Measurements from ENCODE around the gene CD300C. TPM values are rescaled to one million over a fixed set of nuclear protein-coding genes. Genes with fewer than 3 reads are reported as not detected.

CD300C gene
- total RNA-seq, 2 experiments from 2014 or later = 0.41 to 0.50 TPM

GRCh38 chr17:74542727-74543383 lies 3.1 kb downstream of the CD300C start:
- ATAC-seq (ENCODE audit: poor library complexity) (no peak), DNase-seq (no peak)
- no peaks in the 10 kb centered on the region for H3K36me3 ChIP-seq (ENCODE audit: insufficient read depth, low read length)
- H3K9me3 ChIP-seq (ENCODE audit: control insufficient read depth in 1 of 2, insufficient read depth in 1 of 2, low read length in 2 of 2) = no peaks in the 10 kb centered on the region
- ChIA-PET POLR2A (no interaction called here), CTCF (no interaction called here)
- no peak overlapping the region for H3K27ac ChIP-seq (ENCODE audit: low read depth in 1 of 2, low read length in 2 of 2)
- intact Hi-C loops (cut with DNase I, micrococcal nuclease) = no loop called here
- no peaks in the 10 kb centered on the region for H3K9me3 Mint-ChIP-seq
- TF ChIP-seq CTCF (IDR thresholded peaks at IDR 0.05) = no peak
- no peaks in the 10 kb centered on the region for H3K4me1 ChIP-seq (ENCODE audit: insufficient read depth, low read length)
- H3K27ac Mint-ChIP-seq = no peak overlapping the region
- H3K36me3 Mint-ChIP-seq (ENCODE audit: low read depth) = no peaks in the 10 kb centered on the region
- no peaks in the 10 kb centered on the region for H3K27me3 ChIP-seq (ENCODE audit: control insufficient read depth in 1 of 2, insufficient read depth in 2 of 2, low read length in 2 of 2)
- H3K27me3 Mint-ChIP-seq = no peaks in the 10 kb centered on the region
- no peak overlapping the region for H3K4me3 ChIP-seq (ENCODE audit: low read length)
- peaks cover under 1% of the 10 kb centered on the region for H3K4me1 Mint-ChIP-seq (ENCODE audit: low read depth)
- H3K4me3 Mint-ChIP-seq = no peak overlapping the region

- DNase-seq (no peak), ATAC-seq (ENCODE audit: poor library complexity) (no peak)
- intact Hi-C loops (cut with DNase I, micrococcal nuclease) = no loop called here
- Histone ChIP-seq H3K36me3 (ENCODE audit: insufficient read depth, low read length) (no peaks in the 10 kb centered on the region), H3K4me1 (ENCODE audit: insufficient read depth, low read length) (no peaks in the 10 kb centered on the region), H3K9me3 (ENCODE audit: control insufficient read depth in 1 of 2, insufficient read depth in 1 of 2, low read length in 2 of 2) (no peaks in the 10 kb centered on the region), H3K4me3 (ENCODE audit: low read length) (no peak overlapping the region), H3K27me3 (ENCODE audit: control insufficient read depth in 1 of 2, insufficient read depth in 2 of 2, low read length in 2 of 2) (no peaks in the 10 kb centered on the region), H3K27ac (ENCODE audit: low read depth in 1 of 2, low read length in 2 of 2) (no peak overlapping the region)
- no peaks in the 10 kb centered on the region for H3K4me1 Mint-ChIP-seq (ENCODE audit: low read depth)
- H3K27ac Mint-ChIP-seq = no peak overlapping the region
- TF ChIP-seq CTCF (IDR thresholded peaks at IDR 0.05) = no peak
- H3K36me3 Mint-ChIP-seq (ENCODE audit: low read depth) = no peaks in the 10 kb centered on the region
- no peaks in the 10 kb centered on the region for H3K27me3 Mint-ChIP-seq
- CTCF ChIA-PET = no interaction called here
- H3K4me3 Mint-ChIP-seq = no peak overlapping the region
- H3K9me3 Mint-ChIP-seq = no peaks in the 10 kb centered on the region
- POLR2A ChIA-PET = no interaction called here
These were observed 3.7 kb downstream of the CD300C start for GRCh38 chr17:74542166-74542565.

GRCh38 chr17:74541176-74542111 lies 4.5 kb downstream of the CD300C start:
- ATAC-seq (ENCODE audit: poor library complexity) (no peak), DNase-seq (no peak)
- Mint-ChIP-seq H3K36me3 (ENCODE audit: low read depth) (no peaks in the 10 kb centered on the region), H3K4me3 (no peak overlapping the region), H3K27me3 (no peaks in the 10 kb centered on the region), H3K27ac (no peak overlapping the region), H3K4me1 (ENCODE audit: low read depth) (no peaks in the 10 kb centered on the region), H3K9me3 (no peaks in the 10 kb centered on the region)
- H3K27me3 ChIP-seq (ENCODE audit: control insufficient read depth in 1 of 2, insufficient read depth in 2 of 2, low read length in 2 of 2) = no peaks in the 10 kb centered on the region
- POLR2A ChIA-PET = no interaction called here
- CTCF ChIA-PET = no interaction called here
- no peak for TF ChIP-seq CTCF (IDR thresholded peaks at IDR 0.05)
- H3K36me3 ChIP-seq (ENCODE audit: insufficient read depth, low read length) = no peaks in the 10 kb centered on the region
- H3K4me3 ChIP-seq (ENCODE audit: low read length) = no peak overlapping the region
- intact Hi-C loops (cut with DNase I, micrococcal nuclease) = no loop called here
- H3K9me3 ChIP-seq (ENCODE audit: control insufficient read depth in 1 of 2, insufficient read depth in 1 of 2, low read length in 2 of 2) = no peaks in the 10 kb centered on the region
- H3K4me1 ChIP-seq (ENCODE audit: insufficient read depth, low read length) = no peaks in the 10 kb centered on the region
- H3K27ac ChIP-seq (ENCODE audit: low read depth in 1 of 2, low read length in 2 of 2) = no peak overlapping the region

All from CD4-positive, alpha-beta T cell (primary cell).